NOMO-1 treated with DMSO at 0.1 percent for 48 hours (cell line): ENCODE results near the gene SPATS2.
"Not testable (repeated sequence)": the region's sequence is repeated elsewhere in the genome, so short reads cannot be mapped to it uniquely, and the experiment has no call there.

Source experiments
- DNase-seq: peaks from one replicate; lab custom pipeline; 2025; ENCODE audit not compliant: unreplicated experiment; lab: John Stamatoyannopoulos, UW

The SPATS2 gene

DNA sequence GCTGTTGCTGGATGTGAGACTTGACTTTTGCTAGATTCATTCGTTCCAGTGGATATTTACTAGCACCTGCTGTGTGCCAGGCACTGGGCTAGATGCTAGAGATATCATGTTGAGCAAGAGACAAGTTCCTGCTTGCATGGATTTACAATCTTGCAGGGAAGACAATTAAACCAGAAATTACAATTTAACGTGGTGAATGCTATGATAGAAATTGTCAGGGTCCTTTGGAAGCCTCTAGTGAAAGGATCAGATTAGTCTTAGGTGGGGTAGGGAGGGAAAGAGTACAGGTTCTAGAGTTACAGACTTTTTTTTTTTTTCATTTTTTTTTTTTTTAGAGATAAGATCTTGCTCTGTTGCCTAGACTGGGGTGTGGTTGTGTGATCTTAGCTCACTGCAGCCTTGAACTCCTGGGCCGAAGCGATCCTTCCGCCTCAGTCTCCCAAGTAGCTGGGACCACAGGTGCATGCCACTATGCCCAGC is 36.7 kb downstream of the SPATS2 start:
- no peak for DNase-seq

DNA sequence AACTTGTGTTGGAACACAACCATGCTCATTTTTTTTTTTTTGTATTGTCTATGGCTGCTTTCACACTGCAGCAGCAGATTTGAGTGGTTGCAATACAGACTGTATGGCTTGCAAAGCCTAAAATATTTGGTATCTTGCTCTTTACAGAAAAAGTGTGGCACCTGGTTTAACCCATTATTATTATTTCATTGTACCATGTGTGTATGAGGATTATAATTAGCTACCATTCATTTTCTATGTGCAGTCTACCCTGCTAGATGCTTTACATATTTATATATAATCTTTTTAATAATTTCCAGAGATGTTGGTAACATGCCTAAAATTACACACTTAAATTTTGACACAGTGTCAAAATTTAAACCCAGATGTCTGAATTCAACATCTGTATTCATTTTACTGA is 37.7 kb downstream of the SPATS2 start:
- no peak for DNase-seq

DNA sequence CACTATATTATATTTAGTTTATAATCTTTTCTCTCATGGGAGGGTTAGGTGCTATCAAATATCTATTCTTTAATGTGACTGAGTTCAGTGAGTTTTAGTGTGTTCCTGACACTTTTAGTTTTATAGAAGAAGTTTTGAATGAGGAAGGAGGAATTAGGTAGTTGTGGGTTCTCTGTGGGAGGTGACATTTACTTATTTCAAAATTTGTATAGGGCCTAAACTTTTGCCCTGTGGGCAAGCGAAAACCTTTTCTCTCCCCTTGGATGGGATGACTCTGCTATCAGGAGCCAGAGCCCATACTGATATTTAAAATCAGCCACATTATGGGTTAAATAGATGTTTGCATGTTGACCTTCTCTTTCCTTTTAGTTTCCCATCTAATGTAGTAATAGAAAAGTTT is 43.6 kb downstream of the SPATS2 start:
- peak; percentile 40 for DNase-seq

DNA sequence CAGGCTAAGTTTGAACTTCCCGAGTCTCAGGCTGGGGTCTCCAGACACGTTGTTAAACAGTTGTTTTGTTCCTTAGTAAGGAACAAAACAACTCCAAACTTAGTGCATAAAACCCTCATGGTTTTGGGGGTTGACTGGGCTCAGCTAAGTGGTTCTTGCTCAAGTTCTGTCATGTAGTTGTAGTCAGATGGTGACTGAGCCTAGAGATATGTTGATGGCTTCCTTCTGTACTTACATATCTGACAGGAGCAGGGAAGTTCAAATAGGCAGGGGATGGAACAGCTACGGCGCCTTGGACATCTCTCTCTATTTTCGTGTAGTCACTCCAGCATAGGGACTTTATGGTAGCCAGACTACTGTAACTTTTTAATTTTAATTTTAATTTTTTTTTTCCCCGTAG is 45.7 kb downstream of the SPATS2 start:
- no peak for DNase-seq

DNA sequence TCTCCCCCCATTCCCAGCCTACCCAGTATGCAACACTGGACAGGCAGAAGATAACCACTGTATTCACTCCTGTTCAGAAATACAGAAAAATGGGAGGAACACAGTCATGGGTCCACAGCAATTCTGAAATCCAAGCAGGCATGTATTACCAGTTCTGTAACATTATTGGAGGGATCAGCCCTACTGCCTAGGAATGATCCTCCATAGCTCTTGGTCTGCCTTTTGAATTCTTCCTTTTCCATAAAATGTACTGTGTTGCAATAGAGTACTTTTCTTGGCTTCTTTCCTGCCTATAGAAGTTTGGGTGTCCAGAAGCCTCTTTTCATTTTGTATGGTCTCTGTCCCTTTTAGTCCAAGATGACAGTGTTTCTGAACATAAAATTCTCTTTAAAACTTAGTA is 46.5 kb downstream of the SPATS2 start:
- no peak for DNase-seq

DNA sequence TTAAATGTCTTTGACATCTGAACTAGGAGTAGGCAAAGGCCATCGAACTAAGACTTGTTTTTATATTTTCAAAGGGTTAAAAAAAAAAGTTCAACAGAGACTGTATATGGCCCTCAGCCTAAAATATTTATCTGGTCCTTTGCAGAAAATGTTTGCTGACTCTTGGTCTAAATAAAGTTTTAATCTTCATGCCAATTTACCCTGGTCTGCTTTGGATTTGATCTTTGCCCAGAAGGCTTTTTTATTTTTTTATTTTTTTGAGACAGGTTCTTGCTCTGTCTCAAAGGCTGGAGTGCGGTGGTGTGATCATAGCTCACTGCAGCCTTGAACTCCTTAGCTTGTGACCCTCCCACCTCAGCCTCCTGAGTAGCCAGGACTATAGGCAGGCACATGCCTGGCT is 47.1 kb downstream of the SPATS2 start:
- no peak for DNase-seq

DNA sequence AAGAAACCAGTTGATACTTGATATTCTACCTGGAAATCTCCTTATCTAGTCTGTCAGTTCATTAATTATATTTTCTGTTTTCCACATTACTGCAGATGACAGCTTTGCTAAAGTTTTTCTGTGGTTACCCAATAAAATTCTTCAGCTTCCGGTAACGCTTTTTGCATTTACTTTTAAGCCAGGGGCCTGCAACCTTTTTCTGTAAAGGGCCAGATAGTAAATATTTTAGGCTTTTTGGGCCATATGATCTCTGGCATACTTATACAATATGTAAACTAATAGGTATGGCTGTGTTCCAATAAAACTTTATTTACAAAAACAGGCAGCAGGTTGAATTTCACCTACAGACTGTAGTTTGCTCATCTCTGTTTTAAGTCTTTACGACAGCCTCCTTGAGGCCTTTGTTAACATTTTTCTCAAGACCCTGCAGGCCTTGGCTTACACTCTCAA is 48.3 kb downstream of the SPATS2 start:
- no peak for DNase-seq

DNA sequence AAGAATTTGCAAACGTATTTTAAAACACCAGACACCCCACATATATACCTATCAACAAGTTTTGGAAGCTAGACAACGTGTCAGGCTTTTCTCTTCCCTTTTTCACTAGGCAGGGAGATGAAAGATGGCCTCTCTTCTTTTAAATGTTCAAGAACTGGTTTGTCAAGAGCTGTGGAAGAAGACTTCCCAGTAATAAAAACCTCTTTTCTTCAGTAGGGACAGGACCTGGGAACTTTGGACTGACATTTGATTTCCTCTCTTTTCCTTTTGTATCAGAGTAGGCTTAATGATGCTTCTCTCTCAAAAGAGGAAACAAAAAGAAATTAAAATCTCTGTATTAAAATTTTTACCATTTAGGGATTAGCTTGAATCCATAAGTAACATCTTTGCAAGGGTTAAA is 49.6 kb downstream of the SPATS2 start:
- no peak for DNase-seq

DNA sequence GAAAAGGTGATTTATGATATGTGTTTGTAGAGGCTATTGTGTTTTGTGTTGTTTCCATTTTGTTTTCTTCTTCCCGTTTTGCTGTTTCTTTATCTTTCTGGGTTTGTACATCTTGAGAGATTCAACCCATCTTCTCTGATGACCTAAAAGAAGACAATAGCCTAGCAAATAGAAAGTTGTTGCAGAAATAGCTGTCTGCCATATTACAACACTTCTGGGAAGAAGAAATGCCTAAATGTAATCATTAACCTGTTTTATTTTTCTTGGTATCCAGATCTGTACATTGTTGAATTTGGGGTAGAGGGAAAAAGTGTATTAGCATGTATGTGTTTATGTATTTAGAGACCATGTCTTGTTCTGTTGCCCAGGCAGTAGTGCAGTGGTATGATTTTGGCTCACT is 50.3 kb downstream of the SPATS2 start:
- no peak for DNase-seq

DNA sequence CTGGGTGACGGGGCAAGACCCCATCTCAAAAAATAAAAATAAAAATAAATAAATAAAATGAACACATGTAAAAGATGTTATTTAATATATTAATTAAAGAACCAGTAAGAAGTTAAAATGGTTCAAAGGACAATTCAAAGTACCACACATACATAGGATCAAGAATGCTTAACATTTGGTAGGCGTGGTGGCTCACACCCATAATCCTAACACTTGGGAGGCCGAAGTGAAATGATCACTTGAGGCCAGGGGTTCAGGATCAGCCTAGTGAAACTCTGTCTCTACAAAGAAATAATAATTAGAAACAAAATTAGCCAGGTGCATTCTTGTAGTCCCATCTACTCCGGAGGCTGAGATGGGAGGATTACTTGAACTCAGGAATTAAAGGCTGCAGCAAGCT is 53.3 kb downstream of the SPATS2 start:
- no peak for DNase-seq

DNA sequence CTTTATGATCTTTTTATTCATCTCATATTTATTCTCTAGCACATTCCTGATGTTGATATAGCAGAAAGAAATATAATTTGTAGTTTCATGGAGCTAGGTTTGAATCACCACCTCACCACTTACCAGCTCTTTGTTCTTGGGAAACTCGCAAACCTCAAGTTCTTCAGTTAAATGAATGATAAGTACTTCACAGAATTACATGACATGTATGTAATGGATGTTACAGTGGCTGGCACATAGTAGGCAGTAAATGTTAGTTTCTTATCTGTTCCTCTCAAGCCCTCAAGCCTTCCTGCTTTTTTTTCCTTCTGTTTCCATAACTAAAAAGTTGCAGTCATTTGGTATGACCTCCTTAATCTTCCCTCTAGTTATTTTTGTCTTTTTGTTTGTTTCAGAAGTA is 54.9 kb downstream of the SPATS2 start:
- DNase-seq: no peak

DNA sequence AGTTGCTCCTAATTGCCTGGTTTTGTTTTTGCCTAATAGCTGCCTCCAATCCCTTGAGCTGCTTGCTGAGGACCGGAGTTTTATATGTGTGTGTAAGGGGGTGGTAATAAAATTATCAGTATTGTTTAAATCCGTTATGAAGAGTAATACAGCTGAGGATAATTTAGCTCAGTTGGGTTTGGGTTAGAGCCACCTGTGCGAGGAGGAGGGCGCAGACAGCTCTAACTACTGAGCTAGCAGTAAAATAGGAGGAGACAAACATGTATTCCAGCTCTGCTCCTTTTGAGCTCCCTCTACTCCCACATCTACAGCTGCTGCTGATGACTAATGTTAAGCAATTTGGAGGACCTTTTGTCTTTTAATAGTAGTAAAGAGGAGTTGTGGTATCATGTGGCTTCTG is 61.5 kb downstream of the SPATS2 start:
- peak; percentile 36 for DNase-seq

DNA sequence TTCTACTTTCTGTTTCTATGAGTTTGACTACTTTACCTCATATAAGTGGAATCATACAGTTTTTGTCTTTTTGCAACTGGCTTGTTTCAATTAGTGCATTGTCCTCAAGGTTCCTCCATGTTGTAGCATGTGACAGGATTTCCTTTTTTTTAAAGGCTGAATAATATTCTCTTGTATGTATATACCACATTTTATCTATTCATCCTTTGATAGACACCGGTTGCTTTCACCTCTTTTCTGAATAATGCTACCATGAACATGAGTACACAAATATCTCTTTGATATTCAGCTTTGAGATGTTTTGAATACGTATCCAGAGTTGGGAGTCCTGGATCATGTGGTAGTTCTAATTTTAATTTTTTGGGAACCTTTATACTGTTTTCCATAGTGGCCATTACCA is 65.4 kb downstream of the SPATS2 start:
- no peak for DNase-seq

DNA sequence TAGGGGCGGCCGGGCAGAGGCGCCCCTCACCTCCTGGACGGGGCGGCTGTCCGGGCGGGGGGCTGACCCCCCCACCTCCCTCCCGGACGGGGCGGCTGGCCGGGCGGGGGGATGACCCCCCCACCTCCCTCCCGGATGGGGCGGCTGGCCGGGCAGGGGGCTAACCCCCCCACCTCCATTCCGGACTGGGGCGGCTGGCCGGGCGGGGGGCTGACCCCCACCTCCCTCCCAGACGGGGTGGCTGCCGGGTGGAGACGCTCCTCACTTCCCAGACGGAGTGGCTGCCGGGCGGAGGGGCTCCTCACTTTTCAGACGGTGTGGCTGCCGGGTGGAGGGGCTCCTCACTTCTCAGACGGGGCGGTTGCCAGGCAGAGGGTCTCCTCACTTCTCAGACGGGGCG is 69.5 kb downstream of the SPATS2 start:
- not testable (repeated sequence) for DNase-seq

DNA sequence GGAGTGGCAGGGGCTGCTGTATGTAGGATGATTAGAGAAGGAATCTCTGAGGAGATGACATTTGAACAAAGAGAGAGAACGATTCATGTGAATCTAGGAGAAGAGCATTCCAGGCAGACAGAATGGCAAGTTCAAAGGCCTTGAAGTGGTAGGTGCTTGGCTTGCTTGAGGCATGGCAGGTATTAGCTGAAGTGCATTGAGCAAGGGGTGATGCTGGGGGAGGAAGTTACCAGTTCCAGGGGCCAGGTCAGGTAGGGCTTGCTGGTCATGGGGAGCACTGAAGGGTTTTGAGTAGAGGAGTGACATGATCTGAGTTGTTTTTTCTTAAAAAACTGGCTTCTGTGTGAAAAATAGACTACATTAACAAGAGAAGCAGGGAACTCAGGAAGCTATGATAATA is 71.8 kb downstream of the SPATS2 start:
- DNase-seq: no peak

DNA sequence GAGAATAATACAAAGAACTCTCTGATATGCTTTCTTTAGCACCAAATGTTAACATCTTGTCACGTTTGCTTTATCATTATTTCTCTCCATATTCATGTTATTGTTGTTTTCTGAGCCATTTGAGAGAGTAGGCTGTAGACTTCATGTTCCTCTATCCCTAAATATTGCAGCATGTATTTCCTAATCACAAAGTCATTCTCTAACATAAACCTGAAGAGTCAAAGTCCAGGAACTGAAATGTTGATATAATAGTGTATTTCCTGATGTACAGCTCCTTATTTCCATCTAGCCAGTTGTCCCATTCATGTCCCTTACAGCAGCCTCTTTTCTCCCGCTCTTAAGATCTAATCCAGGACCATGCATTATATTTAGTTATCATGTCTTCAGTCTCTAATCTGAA is 72.8 kb downstream of the SPATS2 start:
- peak; percentile 77 for DNase-seq

DNA sequence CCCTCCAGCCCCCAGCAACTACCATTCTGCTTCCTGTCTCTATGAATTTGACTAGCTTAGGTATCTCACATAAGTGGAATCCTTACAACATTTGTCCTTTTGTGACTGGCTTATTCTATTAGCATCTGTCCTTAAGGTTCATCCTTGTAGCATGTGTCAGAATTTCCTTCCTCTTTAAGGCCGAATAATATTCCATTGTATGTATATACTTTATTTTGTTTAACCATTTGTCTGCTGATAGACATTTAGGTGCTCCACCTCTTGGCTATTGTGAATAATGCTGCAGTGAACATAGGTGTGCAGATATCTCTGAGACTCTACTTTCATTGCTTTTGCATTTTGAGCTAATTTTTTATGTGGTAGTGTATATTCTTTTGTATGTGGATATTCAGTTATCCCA is 75.7 kb downstream of the SPATS2 start:
- no peak for DNase-seq

DNA sequence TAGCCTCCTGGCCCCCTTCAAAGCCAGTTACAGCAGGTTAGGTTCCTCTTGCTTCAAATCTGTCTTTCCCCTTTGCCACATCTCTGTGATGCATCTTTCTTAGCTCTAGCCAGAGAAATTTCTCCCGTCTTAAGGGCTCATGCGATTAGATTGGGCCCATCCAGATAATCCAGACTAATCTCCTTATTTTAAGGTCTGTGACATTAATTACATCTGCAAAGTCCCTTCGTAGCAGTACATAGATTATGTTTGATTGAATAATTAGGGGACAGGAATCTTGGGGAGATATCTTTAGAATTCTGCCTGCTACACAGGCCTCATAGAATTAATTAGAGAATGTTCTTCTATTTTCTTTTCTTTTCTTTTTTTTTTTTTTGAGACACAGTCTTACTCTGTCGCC is 79.3 kb downstream of the SPATS2 start:
- DNase-seq: no peak

DNA sequence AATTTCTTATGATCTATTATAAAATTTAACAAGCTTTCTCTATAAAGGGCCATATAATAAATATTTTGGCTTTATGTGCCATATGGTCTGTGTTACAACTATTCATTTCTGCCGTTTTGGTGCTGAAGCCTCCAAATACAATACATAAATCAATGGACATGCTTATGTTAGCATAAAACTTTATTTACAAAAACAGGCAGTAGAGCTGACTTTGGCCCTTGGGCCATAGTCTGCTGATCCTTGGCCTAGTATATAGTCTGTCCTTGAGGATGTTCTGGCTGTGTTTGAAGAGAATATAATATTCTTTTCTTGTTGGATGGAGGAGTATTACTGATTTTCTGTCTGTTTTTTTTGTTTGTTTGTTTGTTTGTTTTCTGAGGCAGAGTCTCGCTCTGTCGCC is 81.6 kb downstream of the SPATS2 start:
- no peak for DNase-seq

DNA sequence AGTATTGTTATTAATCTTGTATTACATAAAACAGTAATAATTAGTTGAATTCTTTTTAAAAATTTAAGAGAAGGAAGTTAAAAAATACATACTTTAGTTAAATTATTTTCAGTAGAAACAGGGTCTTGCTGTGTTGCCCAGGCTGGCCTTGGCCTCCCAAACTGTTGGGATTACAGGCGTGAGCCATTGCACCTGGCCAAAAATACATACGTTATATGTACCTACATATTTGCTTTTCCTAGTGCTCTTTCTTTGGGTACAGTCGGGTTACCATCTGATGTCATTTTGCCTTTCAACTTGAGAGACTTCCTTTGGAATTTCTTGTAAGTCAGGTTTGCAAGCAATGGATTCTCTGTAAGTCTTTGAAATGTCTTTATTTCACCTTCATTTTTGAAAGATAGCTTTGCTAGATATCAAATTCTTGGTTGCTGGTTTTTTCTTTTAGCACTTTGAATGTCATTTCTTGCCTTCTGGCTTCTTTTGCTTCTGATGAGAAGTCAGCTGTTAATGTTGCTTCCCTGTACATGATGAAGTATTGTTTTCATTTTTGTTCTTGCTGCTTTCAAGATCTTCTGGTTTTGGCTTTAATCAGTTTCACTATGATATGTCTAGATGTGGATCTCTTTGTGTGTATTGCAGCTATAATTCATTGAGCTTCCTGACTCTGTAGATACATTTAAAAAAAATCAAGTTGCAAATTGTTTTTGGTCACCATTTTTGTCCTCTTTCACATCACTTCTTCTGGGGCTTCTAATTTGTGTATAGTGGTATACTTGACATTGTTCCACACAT is 84.4 kb downstream of the SPATS2 start:
- no peak for DNase-seq

DNA sequence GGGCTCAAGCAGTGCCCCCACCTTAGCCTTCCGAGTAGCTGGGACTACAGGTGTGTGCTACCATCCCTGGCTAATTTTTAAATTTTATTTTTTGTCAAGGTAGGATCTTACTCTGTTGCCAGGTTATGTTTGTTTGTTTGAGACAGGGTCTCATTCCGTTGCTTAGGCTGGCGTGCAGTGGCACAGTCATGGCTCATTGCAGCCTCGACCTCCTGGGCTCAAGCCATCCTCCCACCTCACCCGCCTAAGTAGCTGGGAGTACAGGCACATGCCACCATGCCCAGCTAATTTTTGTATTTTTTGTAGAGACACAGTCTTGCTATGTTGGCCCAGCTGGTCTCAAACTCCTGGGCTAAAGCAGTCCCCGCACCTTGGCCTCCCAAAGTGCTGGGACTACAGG is 88.2 kb downstream of the SPATS2 start:
- no peak for DNase-seq

DNA sequence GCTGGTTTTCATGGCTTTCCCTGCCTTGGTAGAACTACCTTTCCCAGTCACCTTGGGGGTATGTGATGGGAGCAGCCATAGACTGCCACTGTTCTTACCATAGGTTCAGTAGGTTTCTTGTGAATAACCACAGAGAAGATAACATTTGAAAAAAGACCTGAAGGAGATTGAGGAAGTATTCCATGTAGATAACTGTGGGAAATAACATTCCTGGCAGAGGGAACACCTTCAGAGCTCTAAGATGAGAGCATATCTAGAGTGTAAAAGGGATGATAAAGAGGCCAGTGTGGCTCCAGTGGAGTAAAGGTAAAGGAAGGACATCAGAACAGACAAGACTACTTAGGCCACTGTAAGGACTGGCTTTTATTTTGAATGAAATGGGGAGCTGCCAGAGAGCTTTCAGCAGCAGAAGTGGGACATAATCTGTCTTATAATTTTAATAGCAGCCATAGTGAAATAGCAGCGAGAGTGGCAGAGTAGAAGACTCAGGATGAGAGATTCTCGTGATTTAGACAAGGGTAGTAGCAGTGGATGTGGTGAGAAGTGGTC is 88.9 kb downstream of the SPATS2 start:
- DNase-seq: no peak

DNA sequence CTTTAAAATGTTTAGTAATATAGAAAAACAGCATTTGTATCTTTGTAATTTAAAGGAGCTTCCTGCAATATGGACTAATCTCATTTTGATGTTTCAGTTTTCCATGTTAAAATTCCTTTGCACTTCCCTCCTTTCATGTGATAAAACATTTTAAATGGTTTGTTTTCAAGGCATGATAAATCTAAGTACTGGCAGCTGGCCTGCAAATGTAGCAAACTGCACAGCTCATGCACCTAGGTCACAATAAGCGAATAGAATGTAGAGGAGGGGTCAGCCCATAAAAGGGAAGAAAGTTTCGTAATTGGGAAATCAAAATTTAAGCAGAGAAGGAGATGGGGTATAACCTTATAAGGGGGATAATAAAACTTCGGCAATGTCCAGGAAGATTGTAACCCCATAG is 91.6 kb downstream of the SPATS2 start:
- no peak for DNase-seq
